ENCODE results near the gene ABLIM3. TPM values are rescaled to one million over a fixed set of nuclear protein-coding genes. Genes with fewer than 3 reads are reported as not detected.
A peak's percentile ranks its signal among the peaks of the same experiment; 100 is the strongest.

ABLIM3 gene
- total and polyA plus RNA-seq, 2 of the 8 experiments (the other 6 are each of a cell fraction or from before 2014, with no cell fraction given) = 0.36 to 0.56 TPM

DNA sequence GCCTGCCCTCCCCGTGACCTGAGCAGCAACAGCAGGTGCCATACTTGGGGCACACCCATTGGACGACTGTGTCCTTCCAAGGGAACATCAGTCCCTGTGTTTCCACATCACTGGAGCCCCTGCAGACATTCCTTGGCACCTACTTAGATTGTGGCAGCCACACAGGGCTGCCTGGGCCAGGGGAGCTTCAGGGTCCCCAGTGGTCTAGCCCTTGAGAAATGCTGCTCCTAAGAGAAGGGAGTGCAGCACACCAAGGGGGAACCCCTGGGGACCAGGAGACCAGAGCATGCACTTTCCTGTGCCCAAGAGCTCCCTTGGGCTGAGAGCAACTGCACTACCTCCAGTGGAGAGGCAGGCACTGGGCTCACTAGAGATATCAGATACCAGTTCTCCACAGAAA, 20.1 kb upstream of the ABLIM3 start:
- Histone ChIP-seq H3K18ac (ENCODE audit: extremely low read depth, low read length) (no peak overlapping the region), H3K27me3 (replicated peaks in 1 of 4; ENCODE audit: control insufficient read depth in 3 of 4, extremely low read depth in 1 of 4, insufficient read depth in 3 of 4, low read length in 3 of 4) (no peaks in the 10 kb centered on the region), H4K20me1 (replicated peaks in 1 of 2; ENCODE audit: control insufficient read depth in 1 of 2, insufficient read depth in 2 of 2, low read length in 2 of 2) (no peaks in the 10 kb centered on the region), H3K9me3 (ENCODE audit: insufficient read depth in 2 of 2, low read depth in 1 of 2, low read length in 1 of 2) (peaks cover 3 to 6% of the 10 kb centered on the region in 2 experiments; a peak in 1 of 4 replicates), H3K14ac (ENCODE audit: insufficient read length) (no peak overlapping the region), H3K36me3 (ENCODE audit: control insufficient read depth in 2 of 4, insufficient read depth in 4 of 4, low read length in 3 of 4) (no peaks in the 10 kb centered on the region), H2BK12ac (ENCODE audit: low read depth, low read length) (no peak overlapping the region), H3K27ac (ENCODE audit: low read depth, low read length) (no peak overlapping the region), H2BK5ac (ENCODE audit: low read depth, low read length) (no peak overlapping the region), H2BK20ac (ENCODE audit: low read length) (no peak overlapping the region), H2AK5ac (ENCODE audit: low read depth, low read length) (no peak overlapping the region), H4K8ac (ENCODE audit: extremely low read depth, insufficient read depth, low read length) (peak overlapping the region; percentile 53; the same call in 1 of the 2 replicates), H3K23ac (ENCODE audit: insufficient read length) (no peak overlapping the region), H3K79me1 (ENCODE audit: low read depth, low read length) (no peaks in the 10 kb centered on the region), H3K4ac (replicated peaks; ENCODE audit: insufficient read length, low read depth, low read length) (no peak overlapping the region), H3K4me1 (replicated peaks in 1 of 4; ENCODE audit: control insufficient read depth in 3 of 4, insufficient read depth in 4 of 4, low read length in 3 of 4) (peaks cover 0 to 5% (median 0%) of the 10 kb centered on the region in 4 experiments; a peak in 2 of 7 replicates), H2AFZ (ENCODE audit: low read length) (no peak overlapping the region), H3K56ac (replicated peaks; ENCODE audit: insufficient read length, low read depth, low read length) (no peak overlapping the region), H3K4me2 (ENCODE audit: insufficient read depth in 1 of 2, low read depth in 2 of 2, low read length in 2 of 2) (no peak overlapping the region), H2BK120ac (replicated peaks; ENCODE audit: low read depth, low read length) (no peak overlapping the region), H3K9ac (replicated peaks in 1 of 4; ENCODE audit: extremely low read depth in 1 of 4, low read depth in 3 of 4, low read length in 3 of 4) (no peak overlapping the region), H3K4me3 (ENCODE audit: extremely low read depth in 1 of 4, insufficient read depth in 2 of 4, low read depth in 3 of 4, low read length in 4 of 4) (no peak overlapping the region), H4K91ac (replicated peaks; ENCODE audit: insufficient read length, low read length) (no peak overlapping the region), H3K23me2 (ENCODE audit: low read depth, low read length) (no peaks in the 10 kb centered on the region), H4K5ac (ENCODE audit: insufficient read length, low read depth, low read length) (no peak overlapping the region), H2BK15ac (ENCODE audit: low read length) (no peak overlapping the region), H3K79me2 (ENCODE audit: control insufficient read depth in 1 of 2, insufficient read depth in 2 of 2, low read length in 2 of 2) (no peaks in the 10 kb centered on the region)
- ChIA-PET POLR2A (ENCODE audit: partially characterized antibody) (no interaction called here), CTCF (ENCODE audit: partially characterized antibody) (interaction anchor here (0.7 to 5.1 kb wide), 8 partner anchors 8 to 391 kb away, joined by 3 to 23 read pairs (median 6); no protein-coding TSS in a partner anchor)
- DNase-seq (ENCODE audit: low read depth in 1 of 2, low spot score in 2 of 2) (no peak), FAIRE-seq (no peak)
- TF ChIP-seq CBX5 (IDR thresholded peaks at IDR 0.05; ENCODE audit: low read depth, low read length) (no peak), CREB1 (IDR thresholded peaks at IDR 0.05) (no peak), GTF2F1 (IDR thresholded peaks at IDR 0.05; ENCODE audit: borderline replicate concordance, low read depth, low read length) (no peak)
- WGBS, 2 experiments (ENCODE audit: extremely low coverage in 1 of 2, insufficient coverage in 1 of 2, insufficient read length in 1 of 2, insufficient replicate concordance in 2 of 2, low coverage in 1 of 2, low lambda C conversion rate in 2 of 2, missing lambda C conversion rate in 1 of 2) = 84% methylated on average over 2 of the region's 2 CpGs; no CpG with 5 or more reads in 1 of the 2 experiments
